Smooth muscle cell of trachea (primary cell): ENCODE measurements around the gene NR0B1. TPM values are rescaled to one million over a fixed set of nuclear protein-coding genes. Genes with fewer than 3 reads are reported as not detected.

Experiments used
- total RNA-seq: library from RNA; depleted of rRNA; stranded (reverse); fragments of >200 nt; gene quantifications from 2 replicates; pipeline ENCODE4 v1.2.1, GENCODE V29; 2014

Gene NR0B1
- 0.58 and 4.1 TPM in 2 replicates for total RNA-seq

GRCh38 chrX:30309139-30309571 is at the start of gene NR0B1:
Gene NR0B1, minus strand, starts transcription at chrX:30309390. Its CDS starts 27 bp downstream, at chrX:30309363.

Other genes starting within 250 kb of the NR0B1 start
- gene MAGEB2, start 93.8 kb downstream of the NR0B1 start, total RNA-seq = not detected in 2 replicates
- gene MAGEB3, start 78.7 kb downstream of the NR0B1 start, total RNA-seq = not detected in 2 replicates
- not detected in 2 replicates for gene MAGEB4, start 67.4 kb downstream of the NR0B1 start, total RNA-seq
- gene MAGEB1, start 62.2 kb downstream of the NR0B1 start, total RNA-seq = not detected in 2 replicates